ENCODE results near the gene CHD5.

CHD5 gene

GRCh38 chr1:6059866-6060265 lies 120.3 kb downstream of the CHD5 start:
- DNase-seq: no peak
- ATAC-seq: no peak

DNA sequence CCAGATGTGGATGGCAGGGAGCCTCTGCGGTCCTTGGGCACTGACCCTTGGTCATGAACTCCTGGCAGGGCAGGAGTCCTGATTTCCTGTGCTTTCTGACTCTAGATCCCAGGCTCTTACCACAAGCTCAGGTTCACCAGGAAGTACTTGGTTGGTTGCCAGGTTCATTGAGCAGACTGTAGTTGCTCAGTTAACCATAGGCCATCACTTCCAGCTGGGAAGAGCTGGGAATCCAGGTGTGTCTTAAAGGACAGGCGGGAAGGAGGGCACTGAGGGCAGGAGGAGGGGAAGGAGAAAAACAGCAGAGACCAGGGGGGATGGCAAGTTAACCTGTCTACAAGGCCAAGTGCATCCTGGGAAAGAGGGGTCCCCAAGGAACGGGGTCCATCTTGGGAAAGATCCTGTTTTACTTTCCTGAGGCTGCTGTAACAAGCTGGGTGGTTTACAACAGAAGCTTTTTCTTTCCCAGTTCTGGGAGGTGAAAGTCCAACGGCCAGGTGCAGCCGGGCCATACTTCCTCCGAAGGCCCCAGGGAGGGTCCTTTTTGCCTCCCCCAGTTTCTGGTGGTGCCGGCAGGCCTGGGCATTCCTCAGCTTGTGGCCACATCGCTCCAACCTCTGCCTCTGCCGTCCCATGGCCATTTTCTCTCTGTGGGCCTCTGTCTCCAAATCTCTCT lies 122.8 kb downstream of the CHD5 start:
- DNase-seq: no peak
- ATAC-seq: no peak

DNA sequence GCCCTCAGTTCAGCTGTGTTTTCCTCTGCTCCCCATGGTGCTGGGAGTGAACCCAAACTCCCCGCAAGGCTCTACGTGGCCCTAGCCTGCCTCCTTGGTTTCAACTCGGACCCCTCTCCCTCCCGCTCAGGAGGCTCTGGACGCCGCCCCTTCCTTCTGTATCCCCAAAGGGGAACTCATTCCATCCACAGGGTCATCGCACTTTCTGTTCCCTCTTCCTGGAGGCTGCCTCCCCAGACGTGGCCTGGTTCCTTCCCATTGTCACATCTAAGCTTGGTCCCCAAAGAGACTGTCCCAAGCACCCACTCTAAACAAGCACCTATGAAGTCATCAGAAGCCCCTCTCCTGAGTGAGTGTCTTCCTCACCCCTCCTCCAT lies 123.6 kb downstream of the CHD5 start:
- no peak for ATAC-seq
- no peak for DNase-seq

GRCh38 chr1:6054596-6054995 lies 125.5 kb downstream of the CHD5 start:
- no peak for DNase-seq
- ATAC-seq: no peak

- no peak for DNase-seq
- ATAC-seq: no peak
Observed at GRCh38 chr1:6053206-6053546, 126.9 kb downstream of the CHD5 start.

GRCh38 chr1:6052543-6053205 lies 127.4 kb downstream of the CHD5 start:
- ATAC-seq: no peak

More at GRCh38 chr1:6052543-6053205, 127.4 kb downstream of the CHD5 start:
- peak; percentile 43 for DNase-seq

Measured in stimulated activated naive CD8-positive, alpha-beta T cell treated with anti-CD3 and anti-CD28 coated beads, Interleukin-15, Interleukin-2, amounts not matched to agents 100 U/mL and 50 U/mL, for 24 hours (primary cell).